Thoracic aorta (tissue), 2 donors: ENCODE results near the gene EYA3. TPM values are rescaled to one million over a fixed set of nuclear protein-coding genes. Genes with fewer than 3 reads are reported as not detected.

Experiments used
- ATAC-seq: fragments of 150-250 bp; one replicate; pipeline ENCODE4 v1.8.0; 2017; ENCODE audit warnings: low read depth; ENCODE audit not compliant: insufficient number of reproducible peaks, low FRiP score
- DNase-seq: peaks from one replicate; pipeline ENCODE4 v3.0.0-alpha.2; 2020; ENCODE audit warnings: low spot score
- H3K27ac ChIP-seq, 2 donors: fragments of 200-600 bp; sonication (generic); 1 replicate in 1 of 2; 2 replicates in 1 of 2; pipeline ENCODE4 v1.5.1; 2016; ENCODE audit warnings: mild to moderate bottlenecking in 2 of 2, moderate library complexity in 2 of 2
- H3K27me3 ChIP-seq: fragments of 200-600 bp; sonication (generic); replicated peaks from 2 replicates; pipeline ENCODE4 v1.6.0; 2016; ENCODE audit warnings: mild to moderate bottlenecking; ENCODE audit not compliant: insufficient read depth
- H3K36me3 ChIP-seq: fragments of 200-600 bp; sonication (generic); one replicate; pipeline ENCODE4 v1.5.1; 2016
- H3K4me1 ChIP-seq, 2 donors: fragments of 200-600 bp; sonication (generic); 1 replicate in 1 of 2; 2 replicates in 1 of 2; pipeline versions ENCODE4 v1.5.1 to v1.6.0; 2016; ENCODE audit warnings: low read depth in 2 of 2, mild to moderate bottlenecking in 1 of 2; ENCODE audit not compliant: control insufficient read depth in 1 of 2
- H3K4me3 ChIP-seq: fragments of 200-600 bp; sonication (generic); 2 replicates; pipeline ENCODE4 v1.5.1; 2016; ENCODE audit warnings: mild to moderate bottlenecking
- H3K9me3 ChIP-seq: fragments of 200-600 bp; sonication (generic); 2 replicates; pipeline ENCODE4 v1.5.1; 2016
- total RNA-seq, 2 donors: library from RNA; depleted of rRNA; stranded (reverse); fragments of >200 nt; gene quantifications; one replicate each; pipeline versions ENCODE4 v1.1.0 to v1.2.3, GENCODE V29; 2016
- TF ChIP-seq, protein P1 (sequence below): fragments of 200-600 bp; sonication (generic); IDR thresholded peaks from one replicate; pipeline ENCODE4 v1.5.1; 2019; ENCODE audit warnings: antibody characterized with exemption

EYA3 gene
- total RNA-seq, 2 donors from 2014 or later, result 11.0 to 18.7 TPM

DNA sequence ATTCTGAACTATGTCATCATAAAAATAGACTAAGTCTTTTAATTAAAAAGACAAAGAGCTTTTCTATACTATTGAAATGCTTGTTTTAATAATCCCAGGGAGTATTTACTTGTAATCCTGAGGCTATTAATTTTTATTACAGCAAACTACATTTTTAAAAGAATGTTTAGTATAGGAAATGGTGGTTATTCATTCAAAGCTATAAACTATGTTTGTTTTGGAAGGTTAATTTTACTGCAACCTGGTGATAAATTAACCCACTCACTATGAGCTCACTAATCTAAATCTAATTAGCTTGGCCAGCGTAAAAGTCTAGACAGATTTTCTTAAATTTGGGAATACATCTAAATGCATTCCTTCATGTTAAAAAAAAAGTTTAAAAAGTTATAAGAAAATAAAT is 13.8 kb upstream of the EYA3 start:
- DNase-seq (no peak), ATAC-seq (no peak)
- H3K4me3 ChIP-seq, result no peak overlapping the region
- no peaks in the 10 kb centered on the region for H3K27me3 ChIP-seq
- no peaks in the 10 kb centered on the region for H3K9me3 ChIP-seq
- no peaks in the 10 kb centered on the region for H3K4me1 ChIP-seq
- H3K36me3 ChIP-seq, result no peaks in the 10 kb centered on the region
- TF ChIP-seq, protein P1, sequence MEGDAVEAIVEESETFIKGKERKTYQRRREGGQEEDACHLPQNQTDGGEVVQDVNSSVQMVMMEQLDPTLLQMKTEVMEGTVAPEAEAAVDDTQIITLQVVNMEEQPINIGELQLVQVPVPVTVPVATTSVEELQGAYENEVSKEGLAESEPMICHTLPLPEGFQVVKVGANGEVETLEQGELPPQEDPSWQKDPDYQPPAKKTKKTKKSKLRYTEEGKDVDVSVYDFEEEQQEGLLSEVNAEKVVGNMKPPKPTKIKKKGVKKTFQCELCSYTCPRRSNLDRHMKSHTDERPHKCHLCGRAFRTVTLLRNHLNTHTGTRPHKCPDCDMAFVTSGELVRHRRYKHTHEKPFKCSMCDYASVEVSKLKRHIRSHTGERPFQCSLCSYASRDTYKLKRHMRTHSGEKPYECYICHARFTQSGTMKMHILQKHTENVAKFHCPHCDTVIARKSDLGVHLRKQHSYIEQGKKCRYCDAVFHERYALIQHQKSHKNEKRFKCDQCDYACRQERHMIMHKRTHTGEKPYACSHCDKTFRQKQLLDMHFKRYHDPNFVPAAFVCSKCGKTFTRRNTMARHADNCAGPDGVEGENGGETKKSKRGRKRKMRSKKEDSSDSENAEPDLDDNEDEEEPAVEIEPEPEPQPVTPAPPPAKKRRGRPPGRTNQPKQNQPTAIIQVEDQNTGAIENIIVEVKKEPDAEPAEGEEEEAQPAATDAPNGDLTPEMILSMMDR, result no peak
- H3K27ac ChIP-seq, result no peak overlapping the region

DNA sequence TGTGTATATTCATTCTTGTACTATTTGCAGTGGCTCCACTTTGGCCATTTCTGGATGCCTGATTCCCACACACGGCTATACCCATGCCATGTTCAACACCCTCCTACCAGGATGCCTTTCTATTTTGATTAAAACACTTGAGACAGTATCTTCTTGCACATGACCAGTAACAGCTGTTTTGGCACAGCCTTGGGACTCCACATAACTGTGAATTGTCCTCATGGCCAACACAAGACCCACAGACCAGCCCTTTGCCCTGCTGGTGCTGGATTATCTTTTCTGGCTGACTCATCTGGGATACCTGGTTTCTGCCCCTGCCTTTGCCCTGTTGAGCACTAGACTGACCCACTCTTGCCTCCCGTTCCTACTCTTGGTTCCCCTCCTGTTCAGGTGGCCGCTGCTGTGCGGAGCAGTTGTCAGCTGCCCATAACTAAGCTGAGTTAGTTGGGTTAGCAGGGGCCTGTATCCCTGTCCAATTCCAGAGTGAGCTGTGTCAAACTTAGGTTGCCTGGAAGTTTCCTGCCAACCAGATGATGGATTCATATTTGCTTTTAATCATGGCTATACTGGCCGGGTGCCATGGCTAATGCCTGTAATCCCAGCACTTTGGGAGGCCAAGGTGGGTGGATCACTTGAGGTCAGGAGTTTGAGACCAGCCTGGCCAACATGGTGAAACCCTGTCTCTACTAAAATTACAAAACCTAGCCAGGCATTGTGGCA is 10.8 kb upstream of the EYA3 start:
- Histone ChIP-seq H3K4me1 (no peaks in the 10 kb centered on the region), H3K9me3 (no peaks in the 10 kb centered on the region), H3K4me3 (no peak overlapping the region), H3K27ac (no peak overlapping the region), H3K36me3 (no peaks in the 10 kb centered on the region), H3K27me3 (no peaks in the 10 kb centered on the region)
- TF ChIP-seq, protein P1, result no peak
- no peak for ATAC-seq
- DNase-seq, result no peak

- no peaks in the 10 kb centered on the region for H3K36me3 ChIP-seq
- no peaks in the 10 kb centered on the region for H3K9me3 ChIP-seq
- H3K4me1 ChIP-seq, result no peaks in the 10 kb centered on the region
- no peak overlapping the region for H3K4me3 ChIP-seq
- H3K27me3 ChIP-seq, result no peaks in the 10 kb centered on the region
- TF ChIP-seq, protein P1, result no peak
- ATAC-seq (no peak), DNase-seq (no peak)
- H3K27ac ChIP-seq, result no peak overlapping the region
Measured at GRCh38 chr1:28097100-28097472, 8.7 kb upstream of the EYA3 start.

GRCh38 chr1:28096210-28097099 is 8.0 kb upstream of the EYA3 start:
- no peak overlapping the region for H3K4me3 ChIP-seq
- no peak for DNase-seq
- TF ChIP-seq, protein P1, result no peak
- H3K27ac ChIP-seq, result no peak overlapping the region
- no peak for ATAC-seq
- no peaks in the 10 kb centered on the region for H3K27me3 ChIP-seq
- no peaks in the 10 kb centered on the region for H3K36me3 ChIP-seq
- no peaks in the 10 kb centered on the region for H3K9me3 ChIP-seq
- H3K4me1 ChIP-seq, result no peaks in the 10 kb centered on the region

- ATAC-seq, result no peak
- Histone ChIP-seq H3K9me3 (no peaks in the 10 kb centered on the region), H3K27ac (no peak overlapping the region), H3K27me3 (no peaks in the 10 kb centered on the region), H3K4me1 (peaks cover 8 to 18% of the 10 kb centered on the region in 2 donors), H3K4me3 (no peak overlapping the region), H3K36me3 (no peaks in the 10 kb centered on the region)
- DNase-seq, result no peak
- TF ChIP-seq, protein P1, result peak; percentile 57
Measured at GRCh38 chr1:28091043-28091781, 2.8 kb upstream of the EYA3 start.
